Muscle layer of colon (tissue), 2 donors: ENCODE measurements around the gene LRRC8B.
A peak's percentile ranks its signal among the peaks of the same experiment; 100 is the strongest.

Source experiments
- H3K27ac ChIP-seq: one replicate; pipeline ENCODE4 v1.7.0; 2013; ENCODE audit warnings: low read depth, mild to moderate bottlenecking, low read length, moderate library complexity
- H3K27me3 ChIP-seq, 2 donors: one replicate each; pipeline ENCODE4 v1.7.0; 2013; ENCODE audit warnings: low read length in 2 of 2, mild to moderate bottlenecking in 2 of 2; ENCODE audit not compliant: insufficient read depth in 2 of 2, control insufficient read depth in 1 of 2
- H3K36me3 ChIP-seq: one replicate; pipeline ENCODE4 v1.7.0; 2013; ENCODE audit warnings: mild to moderate bottlenecking, low read length; ENCODE audit not compliant: insufficient read depth
- H3K4me1 ChIP-seq: one replicate; pipeline ENCODE4 v1.7.0; 2013; ENCODE audit warnings: mild to moderate bottlenecking, low read length; ENCODE audit not compliant: insufficient read depth
- H3K4me3 ChIP-seq, 2 donors: one replicate each; pipeline ENCODE4 v1.7.0; 2013; ENCODE audit warnings: low read length in 2 of 2, low read depth in 1 of 2, mild to moderate bottlenecking in 1 of 2, moderate library complexity in 1 of 2
- H3K9ac ChIP-seq: one replicate; pipeline ENCODE4 v1.7.0; 2013; ENCODE audit warnings: low read length
- H3K9me3 ChIP-seq: one replicate; pipeline ENCODE4 v1.7.0; 2013; ENCODE audit warnings: mild to moderate bottlenecking, low read length
- donor health status: abdominal sarcoma.
- donor health status: Adenocarcinoma of cecum.

The LRRC8B gene

DNA sequence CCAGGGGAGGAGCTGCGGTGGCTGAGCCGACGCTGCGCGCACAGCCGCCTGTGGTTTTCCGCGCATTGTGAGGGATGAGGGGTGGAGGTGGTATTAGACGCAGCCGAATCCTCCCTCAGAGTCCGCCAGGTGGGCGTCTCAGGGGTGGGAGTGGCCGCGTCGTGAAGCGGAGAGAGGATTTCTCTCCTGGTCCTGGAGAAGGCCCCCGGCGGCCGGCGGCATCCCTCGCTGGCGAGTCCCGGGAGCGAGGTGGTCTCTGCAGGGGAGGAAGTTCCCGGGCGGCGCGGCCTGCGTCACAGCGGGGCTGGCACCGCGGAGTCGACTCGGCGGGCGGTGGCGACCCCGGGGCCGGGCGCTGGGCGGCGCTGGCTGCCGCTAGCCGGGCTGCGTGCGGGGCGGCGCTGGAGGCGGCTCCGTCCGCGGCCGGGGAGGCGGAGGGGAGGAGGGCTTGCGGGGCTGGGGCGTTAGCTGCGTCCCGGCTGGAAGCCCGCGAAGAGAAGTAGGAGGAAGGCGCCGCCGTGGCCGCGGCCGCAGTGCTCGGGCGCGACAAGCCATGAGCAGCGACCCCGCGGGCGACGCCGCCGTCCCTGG is 108.1 kb downstream of the LRRC8B start, which contains the start of gene LRRC8C:
LRRC8C (plus strand) TSS at position 464 of the 591 bp plus-strand sequence. CDS start 53,354 bp downstream, outside the sequence.
- Histone ChIP-seq H3K9me3 (no peaks in the 10 kb centered on the region), H3K27ac (peak within 1 kb of the TSS; percentile 76), H3K9ac (peak within 1 kb of the TSS; percentile 46), H3K27me3 (no peaks in the 10 kb centered on the region), H3K4me1 (no peaks in the 10 kb centered on the region), H3K36me3 (no peaks in the 10 kb centered on the region), H3K4me3 (peak within 1 kb of the TSS; percentile 75 to 79)

GRCh38 chr1:89633248-89633799 is 108.7 kb downstream of the LRRC8B start:
- no peaks in the 10 kb centered on the region for H3K36me3 ChIP-seq
- H3K27ac ChIP-seq, result peak overlapping the region; percentile 76
- H3K4me3 ChIP-seq, result peak overlapping the region; percentile 75 to 79
- H3K9me3 ChIP-seq, result no peaks in the 10 kb centered on the region
- no peaks in the 10 kb centered on the region for H3K27me3 ChIP-seq
- H3K4me1 ChIP-seq, result no peaks in the 10 kb centered on the region
- H3K9ac ChIP-seq, result peak overlapping the region; percentile 41

DNA sequence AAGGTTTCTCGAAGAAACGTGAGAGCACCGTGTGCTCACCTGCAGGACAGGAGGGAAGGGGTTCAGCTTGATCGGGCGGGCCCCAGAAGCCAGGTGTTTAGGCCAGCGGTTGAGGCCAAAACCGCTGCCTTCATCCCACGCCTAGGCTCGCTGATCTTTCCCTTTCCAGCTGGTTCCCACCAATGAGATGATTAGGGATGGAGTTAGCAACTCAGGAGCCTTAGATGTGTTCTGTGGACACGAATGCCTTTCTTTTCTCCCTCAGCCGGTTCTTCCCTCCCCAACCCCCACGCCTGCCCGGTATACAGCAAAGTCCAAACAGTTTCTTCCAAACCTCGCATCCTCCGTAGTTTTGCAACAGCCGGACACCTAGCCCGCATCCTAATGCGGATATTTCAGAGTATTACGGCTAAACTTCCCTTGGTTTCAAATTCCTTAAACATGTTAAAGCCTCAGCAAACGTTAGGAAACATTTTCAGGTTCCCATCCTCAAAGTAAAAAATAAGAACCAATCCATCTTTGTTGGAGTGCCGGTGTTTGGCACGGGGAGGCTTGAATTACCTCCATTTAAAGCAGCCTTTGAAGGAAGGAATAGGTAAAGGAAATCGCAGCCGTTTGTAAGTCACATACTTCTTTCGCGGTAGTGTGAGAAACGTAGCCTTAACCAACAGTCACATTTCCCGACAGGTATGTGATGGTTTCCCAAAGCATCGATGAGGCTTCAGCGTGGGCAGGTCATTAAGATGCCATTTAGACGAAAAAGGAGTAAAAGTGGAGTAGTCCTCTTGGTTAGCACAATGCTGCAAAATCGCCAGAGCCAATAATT is 109.4 kb downstream of the LRRC8B start:
- peak overlapping the region; percentile 76 for H3K27ac ChIP-seq

GRCh38 chr1:89635825-89636815 is 111.5 kb downstream of the LRRC8B start:
- H3K9me3 ChIP-seq, result no peaks in the 10 kb centered on the region
- no peaks in the 10 kb centered on the region for H3K4me1 ChIP-seq
- no peaks in the 10 kb centered on the region for H3K27me3 ChIP-seq
- no peak overlapping the region for H3K9ac ChIP-seq
- H3K27ac ChIP-seq, result no peak overlapping the region
- no peaks in the 10 kb centered on the region for H3K36me3 ChIP-seq
- H3K4me3 ChIP-seq, result no peak overlapping the region

More for the DNA sequence above, 109.4 kb downstream of the LRRC8B start:
- Histone ChIP-seq H3K27me3 (no peaks in the 10 kb centered on the region), H3K36me3 (no peaks in the 10 kb centered on the region), H3K4me3 (peak overlapping the region; percentile 75 to 79), H3K9me3 (no peaks in the 10 kb centered on the region), H3K4me1 (no peaks in the 10 kb centered on the region), H3K9ac (peak overlapping the region; percentile 41)

DNA sequence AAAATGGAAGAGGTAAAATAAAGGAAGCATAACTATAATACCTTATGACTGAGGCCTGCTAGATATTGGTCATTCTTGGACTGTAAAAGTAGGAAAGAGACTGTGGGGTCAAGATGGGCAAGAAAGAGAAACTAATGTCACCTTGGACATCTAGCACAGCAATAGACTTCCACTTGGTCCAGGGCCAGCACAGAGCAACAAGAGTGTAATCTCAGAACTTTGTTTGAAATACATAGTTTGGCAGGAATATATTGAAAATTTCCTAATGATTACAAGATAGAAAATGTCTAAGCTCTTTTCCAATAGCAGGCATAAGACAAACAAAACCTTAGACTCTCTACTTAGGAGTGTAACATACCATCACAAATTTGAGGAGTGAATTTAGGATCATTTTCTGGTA is 112.9 kb downstream of the LRRC8B start:
- Histone ChIP-seq H3K27ac (no peak overlapping the region), H3K9ac (no peak overlapping the region), H3K36me3 (no peaks in the 10 kb centered on the region), H3K9me3 (no peaks in the 10 kb centered on the region), H3K4me3 (no peak overlapping the region), H3K27me3 (no peaks in the 10 kb centered on the region), H3K4me1 (no peaks in the 10 kb centered on the region)

DNA sequence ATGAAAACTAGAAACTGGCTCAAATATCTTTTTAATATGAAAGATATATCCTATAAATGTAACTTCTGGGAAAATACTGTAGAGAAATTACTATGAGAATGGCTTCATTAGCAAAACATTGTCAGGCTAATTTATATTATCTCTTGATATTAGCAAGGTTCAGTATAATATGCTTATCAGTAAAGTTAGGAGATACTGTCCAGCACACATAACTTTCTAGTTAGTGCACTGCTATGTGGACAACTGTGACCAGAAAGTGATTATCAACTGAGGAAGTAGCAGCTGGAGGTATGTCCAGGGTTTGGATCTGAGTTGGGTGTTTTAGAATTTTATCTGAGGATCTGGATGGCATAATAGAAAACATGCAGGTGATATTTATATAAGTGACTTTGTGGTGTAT is 115.8 kb downstream of the LRRC8B start:
- H3K4me3 ChIP-seq, result no peak overlapping the region
- H3K4me1 ChIP-seq, result no peaks in the 10 kb centered on the region
- H3K9me3 ChIP-seq, result no peaks in the 10 kb centered on the region
- H3K27me3 ChIP-seq, result no peaks in the 10 kb centered on the region
- H3K9ac ChIP-seq, result no peak overlapping the region
- H3K27ac ChIP-seq, result no peak overlapping the region
- no peaks in the 10 kb centered on the region for H3K36me3 ChIP-seq

- H3K27ac ChIP-seq, result no peak overlapping the region
- H3K9ac ChIP-seq, result no peak overlapping the region
- H3K4me1 ChIP-seq, result no peaks in the 10 kb centered on the region
- H3K27me3 ChIP-seq, result no peaks in the 10 kb centered on the region
- no peaks in the 10 kb centered on the region for H3K9me3 ChIP-seq
- H3K36me3 ChIP-seq, result no peaks in the 10 kb centered on the region
- no peak overlapping the region for H3K4me3 ChIP-seq
Measured at GRCh38 chr1:89641781-89642180, 117.2 kb downstream of the LRRC8B start.

- Histone ChIP-seq H3K9ac (no peak overlapping the region), H3K36me3 (no peaks in the 10 kb centered on the region), H3K27ac (no peak overlapping the region), H3K4me1 (no peaks in the 10 kb centered on the region), H3K9me3 (no peaks in the 10 kb centered on the region), H3K4me3 (no peak overlapping the region), H3K27me3 (no peaks in the 10 kb centered on the region)
Measured at GRCh38 chr1:89643577-89643976, 118.9 kb downstream of the LRRC8B start.

GRCh38 chr1:89644119-89644814 is 119.6 kb downstream of the LRRC8B start:
- Histone ChIP-seq H3K27ac (no peak overlapping the region), H3K4me1 (no peaks in the 10 kb centered on the region), H3K4me3 (no peak overlapping the region), H3K9ac (no peak overlapping the region), H3K9me3 (no peaks in the 10 kb centered on the region), H3K27me3 (no peaks in the 10 kb centered on the region), H3K36me3 (no peaks in the 10 kb centered on the region)

DNA sequence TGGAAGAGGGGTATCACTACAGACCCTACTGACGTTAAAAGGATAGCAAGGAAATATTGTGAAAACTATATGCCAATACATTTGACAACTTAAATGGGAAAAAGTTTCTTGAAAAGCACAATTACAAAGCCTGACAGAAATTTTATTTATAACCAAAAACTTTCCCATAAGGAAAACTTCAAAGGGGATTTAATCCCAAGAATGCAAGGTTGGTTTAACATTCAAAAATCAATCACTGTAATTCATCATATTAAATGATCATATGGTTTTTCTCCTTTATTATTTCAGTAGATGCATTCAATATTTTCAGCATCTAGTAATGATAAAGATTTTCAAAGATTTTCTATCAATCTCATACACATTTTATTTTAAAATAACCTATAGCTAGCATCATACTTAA is 121.6 kb downstream of the LRRC8B start:
- Histone ChIP-seq H3K27ac (no peak overlapping the region), H3K4me3 (no peak overlapping the region), H3K9me3 (no peaks in the 10 kb centered on the region), H3K36me3 (no peaks in the 10 kb centered on the region), H3K9ac (no peak overlapping the region), H3K4me1 (no peaks in the 10 kb centered on the region), H3K27me3 (no peaks in the 10 kb centered on the region)
